Activated CD4-positive, alpha-beta T cell treated with anti-CD3 and anti-CD28 coated beads, Interleukin-2, amount 50 U/mL, for 48 hours (primary cell): ENCODE results near the gene LAMA2.

Experiments used
- DNase-seq, 2 experiments: peaks; one replicate each; pipeline ENCODE4 v3.0.0-alpha.2; 2020

LAMA2 gene

GRCh38 chr6:129188306-129188705, 305.4 kb downstream of the LAMA2 start:
- no peak for DNase-seq

GRCh38 chr6:129188795-129189194, 305.9 kb downstream of the LAMA2 start:
- DNase-seq = no peak

- no peak for DNase-seq
These were observed 306.3 kb downstream of the LAMA2 start for GRCh38 chr6:129189266-129189665.

GRCh38 chr6:129191235-129191634, 308.3 kb downstream of the LAMA2 start:
- no peak for DNase-seq

- no peak for DNase-seq
These were observed 309.6 kb downstream of the LAMA2 start for GRCh38 chr6:129192458-129192989.

- no peak for DNase-seq
These were observed 311.5 kb downstream of the LAMA2 start for GRCh38 chr6:129194306-129194941.

- no peak for DNase-seq
These were observed 312.2 kb downstream of the LAMA2 start for GRCh38 chr6:129195161-129195560.

- no peak for DNase-seq
These were observed 312.7 kb downstream of the LAMA2 start for GRCh38 chr6:129195643-129196042.

- DNase-seq = no peak
These were observed 314.2 kb downstream of the LAMA2 start for GRCh38 chr6:129197154-129197553.

- no peak for DNase-seq
These were observed 317.2 kb downstream of the LAMA2 start for GRCh38 chr6:129200151-129200550.

- DNase-seq = no peak
These were observed 320.4 kb downstream of the LAMA2 start for GRCh38 chr6:129203190-129203900.

GRCh38 chr6:129206821-129207220, 323.9 kb downstream of the LAMA2 start:
- DNase-seq = no peak

GRCh38 chr6:129207832-129208231, 324.9 kb downstream of the LAMA2 start:
- DNase-seq = no peak

GRCh38 chr6:129208415-129209034, 325.6 kb downstream of the LAMA2 start:
- DNase-seq = no peak

GRCh38 chr6:129209355-129209754, 326.4 kb downstream of the LAMA2 start:
- no peak for DNase-seq

- DNase-seq = no peak
These were observed 327.7 kb downstream of the LAMA2 start for GRCh38 chr6:129210684-129211083.

GRCh38 chr6:129211626-129212025, 328.7 kb downstream of the LAMA2 start:
- no peak for DNase-seq

- no peak for DNase-seq
These were observed 329.1 kb downstream of the LAMA2 start for GRCh38 chr6:129212081-129212480.

- no peak for DNase-seq
These were observed 332.3 kb downstream of the LAMA2 start for GRCh38 chr6:129215246-129215645.

GRCh38 chr6:129215916-129216520, 333.1 kb downstream of the LAMA2 start:
- DNase-seq = no peak

- DNase-seq = no peak
These were observed 334.8 kb downstream of the LAMA2 start for GRCh38 chr6:129217701-129218100.

- no peak for DNase-seq
These were observed 350.7 kb downstream of the LAMA2 start for GRCh38 chr6:129233458-129234134.
